ENCODE data around the gene FLRT3.

Gene FLRT3

GRCh38 chr20:14282140-14282539 is 55.3 kb downstream of the FLRT3 start:
- Histone ChIP-seq H3K27me3 (ENCODE audit: insufficient read depth, poor library complexity, severe bottlenecking) (no peaks in the 10 kb centered on the region), H3K4me3 (replicated peaks; ENCODE audit: insufficient read depth, low read length) (no peak overlapping the region), H3K27ac (replicated peaks) (no peak overlapping the region)
- no peak for DNase-seq (ENCODE audit: low read depth in 1 of 2, low spot score in 1 of 2)
- TF ChIP-seq GABPA (IDR thresholded peaks at IDR 0.05; ENCODE audit: low read depth) (no peak), POLR2AphosphoS5 (IDR thresholded peaks at IDR 0.05; ENCODE audit: low read depth) (no peak), SPI1 (IDR thresholded peaks at IDR 0.05; ENCODE audit: borderline replicate concordance, low read depth) (no peak)
- TF ChIP-seq, protein P1, sequence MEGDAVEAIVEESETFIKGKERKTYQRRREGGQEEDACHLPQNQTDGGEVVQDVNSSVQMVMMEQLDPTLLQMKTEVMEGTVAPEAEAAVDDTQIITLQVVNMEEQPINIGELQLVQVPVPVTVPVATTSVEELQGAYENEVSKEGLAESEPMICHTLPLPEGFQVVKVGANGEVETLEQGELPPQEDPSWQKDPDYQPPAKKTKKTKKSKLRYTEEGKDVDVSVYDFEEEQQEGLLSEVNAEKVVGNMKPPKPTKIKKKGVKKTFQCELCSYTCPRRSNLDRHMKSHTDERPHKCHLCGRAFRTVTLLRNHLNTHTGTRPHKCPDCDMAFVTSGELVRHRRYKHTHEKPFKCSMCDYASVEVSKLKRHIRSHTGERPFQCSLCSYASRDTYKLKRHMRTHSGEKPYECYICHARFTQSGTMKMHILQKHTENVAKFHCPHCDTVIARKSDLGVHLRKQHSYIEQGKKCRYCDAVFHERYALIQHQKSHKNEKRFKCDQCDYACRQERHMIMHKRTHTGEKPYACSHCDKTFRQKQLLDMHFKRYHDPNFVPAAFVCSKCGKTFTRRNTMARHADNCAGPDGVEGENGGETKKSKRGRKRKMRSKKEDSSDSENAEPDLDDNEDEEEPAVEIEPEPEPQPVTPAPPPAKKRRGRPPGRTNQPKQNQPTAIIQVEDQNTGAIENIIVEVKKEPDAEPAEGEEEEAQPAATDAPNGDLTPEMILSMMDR (IDR thresholded peaks at IDR 0.05; ENCODE audit: insufficient read depth, low read length), result no peak
- TF ChIP-seq, protein P2, sequence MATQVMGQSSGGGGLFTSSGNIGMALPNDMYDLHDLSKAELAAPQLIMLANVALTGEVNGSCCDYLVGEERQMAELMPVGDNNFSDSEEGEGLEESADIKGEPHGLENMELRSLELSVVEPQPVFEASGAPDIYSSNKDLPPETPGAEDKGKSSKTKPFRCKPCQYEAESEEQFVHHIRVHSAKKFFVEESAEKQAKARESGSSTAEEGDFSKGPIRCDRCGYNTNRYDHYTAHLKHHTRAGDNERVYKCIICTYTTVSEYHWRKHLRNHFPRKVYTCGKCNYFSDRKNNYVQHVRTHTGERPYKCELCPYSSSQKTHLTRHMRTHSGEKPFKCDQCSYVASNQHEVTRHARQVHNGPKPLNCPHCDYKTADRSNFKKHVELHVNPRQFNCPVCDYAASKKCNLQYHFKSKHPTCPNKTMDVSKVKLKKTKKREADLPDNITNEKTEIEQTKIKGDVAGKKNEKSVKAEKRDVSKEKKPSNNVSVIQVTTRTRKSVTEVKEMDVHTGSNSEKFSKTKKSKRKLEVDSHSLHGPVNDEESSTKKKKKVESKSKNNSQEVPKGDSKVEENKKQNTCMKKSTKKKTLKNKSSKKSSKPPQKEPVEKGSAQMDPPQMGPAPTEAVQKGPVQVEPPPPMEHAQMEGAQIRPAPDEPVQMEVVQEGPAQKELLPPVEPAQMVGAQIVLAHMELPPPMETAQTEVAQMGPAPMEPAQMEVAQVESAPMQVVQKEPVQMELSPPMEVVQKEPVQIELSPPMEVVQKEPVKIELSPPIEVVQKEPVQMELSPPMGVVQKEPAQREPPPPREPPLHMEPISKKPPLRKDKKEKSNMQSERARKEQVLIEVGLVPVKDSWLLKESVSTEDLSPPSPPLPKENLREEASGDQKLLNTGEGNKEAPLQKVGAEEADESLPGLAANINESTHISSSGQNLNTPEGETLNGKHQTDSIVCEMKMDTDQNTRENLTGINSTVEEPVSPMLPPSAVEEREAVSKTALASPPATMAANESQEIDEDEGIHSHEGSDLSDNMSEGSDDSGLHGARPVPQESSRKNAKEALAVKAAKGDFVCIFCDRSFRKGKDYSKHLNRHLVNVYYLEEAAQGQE (IDR thresholded peaks at IDR 0.05; ENCODE audit: insufficient replicate concordance, low read depth), result no peak

All from HL-60 (cell line).